K562 (cell line): ENCODE results near the gene GPC2. TPM values are rescaled to one million over a fixed set of nuclear protein-coding genes. Genes with fewer than 3 reads are reported as not detected.

Experiments
- CHD1 ChIP-seq: fragments of 200-600 bp; sonication (generic); IDR thresholded peaks from one replicate; pipeline ENCODE4 v1.6.1; 2012; ENCODE audit warnings: mild to moderate bottlenecking, moderate library complexity, low read length, inconsistent platforms
- ESRRA ChIP-seq: fragments of 450-650 bp; IDR thresholded peaks from 2 replicates; pipeline ENCODE4 v1.6.1; 2014; ENCODE audit warnings: low read depth, mild to moderate bottlenecking, moderate library complexity, borderline replicate concordance
- ETS1 ChIP-seq: conservative IDR thresholded peaks from 2 replicates; pipeline ENCODE4 v1.6.1; 2011; ENCODE audit warnings: low read depth, mild to moderate bottlenecking, low read length; ENCODE audit not compliant: control insufficient read depth
- MCM5 ChIP-seq: fragments of 450-650 bp; IDR thresholded peaks from 2 replicates; pipeline ENCODE4 v1.6.1; 2016; ENCODE audit warnings: low read depth
- NKRF ChIP-seq: fragments of 450-650 bp; IDR thresholded peaks from 2 replicates; pipeline ENCODE4 v1.6.1; 2016; ENCODE audit warnings: borderline replicate concordance
- PHF8 ChIP-seq: fragments of 200-600 bp; sonication (generic); IDR thresholded peaks from 2 replicates; pipeline ENCODE4 v1.6.1; 2012; ENCODE audit warnings: mixed run types, mild to moderate bottlenecking, inconsistent platforms, low read length, moderate library complexity, borderline replicate concordance
- PML ChIP-seq: IDR thresholded peaks from 2 replicates; pipeline ENCODE4 v1.6.1; 2012; ENCODE audit warnings: low read length, inconsistent platforms
- SIN3B ChIP-seq: fragments of 450-650 bp; IDR thresholded peaks from 2 replicates; pipeline ENCODE4 v1.6.1; 2017; ENCODE audit warnings: low read depth, mild to moderate bottlenecking, moderate library complexity
- SREBF1 ChIP-seq: fragments of 150-350 bp; IDR thresholded peaks from 2 replicates; pipeline ENCODE4 v1.6.1; 2014; ENCODE audit warnings: antibody characterized with exemption, low read depth, low read length, borderline replicate concordance
- SUPT5H ChIP-seq: fragments of 450-650 bp; IDR thresholded peaks from 2 replicates; pipeline ENCODE4 v1.6.1; 2016
- THRA ChIP-seq: fragments of 450-650 bp; IDR thresholded peaks from 2 replicates; pipeline ENCODE4 v1.6.1; 2017; ENCODE audit warnings: mild to moderate bottlenecking, moderate library complexity
- USF2 ChIP-seq: sonication (generic); formaldehyde crosslinking; IDR thresholded peaks from 2 replicates; pipeline ENCODE4 v1.5.0; 2020; ENCODE audit warnings: missing genetic modification reagents
- XRCC5 ChIP-seq: fragments of 200-400 bp; formaldehyde crosslinking; IDR thresholded peaks from 2 replicates; pipeline ENCODE4 v1.6.1; 2017; ENCODE audit warnings: low read depth, mild to moderate bottlenecking, low read length
- ZNF184 ChIP-seq: sonication (generic); formaldehyde crosslinking; IDR thresholded peaks from 2 replicates; pipeline ENCODE4 v1.5.0; 2020; ENCODE audit warnings: missing genetic modification reagents
- ZNF232 ChIP-seq: sonication (generic); formaldehyde crosslinking; IDR thresholded peaks from 2 replicates; pipeline ENCODE4 v1.8.0; 2022; ENCODE audit warnings: mild to moderate bottlenecking, missing genetic modification reagents
- ZNF644 ChIP-seq: fragments of 200-800 bp; sonication (Bioruptor generic); IDR thresholded peaks from 2 replicates; pipeline ENCODE4 v1.6.1; 2016; ENCODE audit warnings: low read depth, missing genetic modification characterization, missing compliant biosample characterization
- polyA plus RNA-seq, 8 experiments: library from polyadenylated mRNA; depleted of rRNA in 4 of 8; stranded (reverse) in 5 of 8; unstranded in 3 of 8; fragments of >200 nt; fragmentation: Nextera tagmentation in 2 of 8; fragmentation: Illumina TruSeq in 1 of 8; extraction: Ambion mirVana in 2 of 8; extraction: Trizol in 1 of 8; gene quantifications; 2 replicates each; pipeline versions ENCODE4 v1.2.1 to v1.2.3, GENCODE V29; 2011 to 2014; ENCODE audit warnings: inconsistent platforms in 1 of 8, missing spikeins in 1 of 8
- total RNA-seq, 7 experiments: library from RNA; depleted of rRNA in 6 of 7; stranded (reverse); fragments of >200 nt in 6 of 7; fragmentation: Illumina TruSeq in 2 of 7; extraction: Trizol in 2 of 7; gene quantifications; 2 replicates each; pipeline versions ENCODE4 v1.2.1 to v1.2.3, GENCODE V29; 2011 to 2021; ENCODE audit warnings: low replicate concordance in 1 of 7
- TF ChIP-seq, protein P1 (sequence below): fragments of 250-450 bp; sonication (Bioruptor Pico); IDR thresholded peaks from 2 replicates; pipeline ENCODE4 v1.8.0; 2022; ENCODE audit warnings: inconsistent platforms
- TF ChIP-seq, protein P2 (sequence below): sonication (generic); formaldehyde crosslinking; IDR thresholded peaks from 2 replicates; pipeline ENCODE4 v1.8.0; 2022; ENCODE audit warnings: mild to moderate bottlenecking, missing genetic modification reagents

The GPC2 gene
- total and polyA plus RNA-seq, 9 of the 15 experiments (the other 6 are each of a cell fraction or from before 2014, with no cell fraction given), result 0.06 to 7.7 (median 1.4) TPM; not detected in 1

GRCh38 chr7:100157334-100158228 is 19.6 kb downstream of the GPC2 start (continued):
- TF ChIP-seq CHD1 (no peak), MCM5 (no peak), SUPT5H (peak; percentile 59), PML (peak; percentile 38; the same call in 1 of the 2 replicates), NKRF (peak; percentile 54), THRA (no peak), ZNF184 (no peak), ESRRA (peak; percentile 76; the same call in 1 of the 2 replicates), SREBF1 (no peak), ETS1 (peak; percentile 41), ZNF232 (CRISPR knock-in tag) (peak; percentile 90), XRCC5 (no peak), USF2 (no peak), SIN3B (no peak), ZNF644 (no peak), PHF8 (no peak)
- TF ChIP-seq, protein P1, sequence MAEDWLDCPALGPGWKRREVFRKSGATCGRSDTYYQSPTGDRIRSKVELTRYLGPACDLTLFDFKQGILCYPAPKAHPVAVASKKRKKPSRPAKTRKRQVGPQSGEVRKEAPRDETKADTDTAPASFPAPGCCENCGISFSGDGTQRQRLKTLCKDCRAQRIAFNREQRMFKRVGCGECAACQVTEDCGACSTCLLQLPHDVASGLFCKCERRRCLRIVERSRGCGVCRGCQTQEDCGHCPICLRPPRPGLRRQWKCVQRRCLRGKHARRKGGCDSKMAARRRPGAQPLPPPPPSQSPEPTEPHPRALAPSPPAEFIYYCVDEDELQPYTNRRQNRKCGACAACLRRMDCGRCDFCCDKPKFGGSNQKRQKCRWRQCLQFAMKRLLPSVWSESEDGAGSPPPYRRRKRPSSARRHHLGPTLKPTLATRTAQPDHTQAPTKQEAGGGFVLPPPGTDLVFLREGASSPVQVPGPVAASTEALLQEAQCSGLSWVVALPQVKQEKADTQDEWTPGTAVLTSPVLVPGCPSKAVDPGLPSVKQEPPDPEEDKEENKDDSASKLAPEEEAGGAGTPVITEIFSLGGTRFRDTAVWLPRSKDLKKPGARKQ (CRISPR knock-in tag), result no peak
- TF ChIP-seq, protein P2, sequence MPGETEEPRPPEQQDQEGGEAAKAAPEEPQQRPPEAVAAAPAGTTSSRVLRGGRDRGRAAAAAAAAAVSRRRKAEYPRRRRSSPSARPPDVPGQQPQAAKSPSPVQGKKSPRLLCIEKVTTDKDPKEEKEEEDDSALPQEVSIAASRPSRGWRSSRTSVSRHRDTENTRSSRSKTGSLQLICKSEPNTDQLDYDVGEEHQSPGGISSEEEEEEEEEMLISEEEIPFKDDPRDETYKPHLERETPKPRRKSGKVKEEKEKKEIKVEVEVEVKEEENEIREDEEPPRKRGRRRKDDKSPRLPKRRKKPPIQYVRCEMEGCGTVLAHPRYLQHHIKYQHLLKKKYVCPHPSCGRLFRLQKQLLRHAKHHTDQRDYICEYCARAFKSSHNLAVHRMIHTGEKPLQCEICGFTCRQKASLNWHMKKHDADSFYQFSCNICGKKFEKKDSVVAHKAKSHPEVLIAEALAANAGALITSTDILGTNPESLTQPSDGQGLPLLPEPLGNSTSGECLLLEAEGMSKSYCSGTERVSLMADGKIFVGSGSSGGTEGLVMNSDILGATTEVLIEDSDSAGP, result peak; percentile 88
